GM12874 (cell line): ENCODE data around the gene SLC6A8.

Source experiments
- CTCF ChIP-seq: IDR thresholded peaks from 2 replicates; pipeline ENCODE4 v1.5.1; 2011; ENCODE audit warnings: low read depth, mild to moderate bottlenecking, control low read depth, low read length, moderate library complexity; ENCODE audit not compliant: insufficient read depth

SLC6A8 gene

GRCh38 chrX:153700376-153700945 is 12.7 kb downstream of the SLC6A8 start:
- TF ChIP-seq CTCF, result no peak

- no peak for TF ChIP-seq CTCF
These were observed 13.2 kb downstream of the SLC6A8 start for GRCh38 chrX:153700967-153701366.

GRCh38 chrX:153701706-153702105 is 14.0 kb downstream of the SLC6A8 start:
- no peak for TF ChIP-seq CTCF

- TF ChIP-seq CTCF, result no peak
These were observed 14.8 kb downstream of the SLC6A8 start for GRCh38 chrX:153702336-153703035.

GRCh38 chrX:153703036-153703370 is 15.3 kb downstream of the SLC6A8 start:
- TF ChIP-seq CTCF, result no peak

- no peak for TF ChIP-seq CTCF
These were observed 16.3 kb downstream of the SLC6A8 start for GRCh38 chrX:153704021-153704526.

- no peak for TF ChIP-seq CTCF
These were observed 19.1 kb downstream of the SLC6A8 start for GRCh38 chrX:153706799-153707198.
